Suprapubic skin (tissue), 4 donors: ENCODE results near the gene RPL41. TPM values are rescaled to one million over a fixed set of nuclear protein-coding genes. Genes with fewer than 3 reads are reported as not detected.
A peak's percentile ranks its signal among the peaks of the same experiment; 100 is the strongest.
"Not testable (repeated sequence)": the region's sequence is repeated elsewhere in the genome, so short reads cannot be mapped to it uniquely, and the experiment has no call there.

ENCODE experiments used
- DNase-seq, 2 donors: peaks; one replicate each; pipeline ENCODE4 v3.0.0-alpha.2; 2019; ENCODE audit warnings: low spot score in 2 of 2
- H3K27ac ChIP-seq: fragments of 200-600 bp; sonication (generic); one replicate; pipeline ENCODE4 v1.5.1; 2019
- H3K27me3 ChIP-seq: fragments of 200-600 bp; sonication (generic); one replicate; pipeline ENCODE4 v1.5.1; 2019
- H3K36me3 ChIP-seq: fragments of 200-600 bp; sonication (generic); one replicate; pipeline ENCODE4 v1.5.1; 2019
- H3K4me1 ChIP-seq: fragments of 200-600 bp; sonication (generic); one replicate; pipeline ENCODE4 v1.5.1; 2019
- H3K4me3 ChIP-seq: fragments of 200-600 bp; sonication (generic); one replicate; pipeline ENCODE4 v1.5.1; 2019; ENCODE audit warnings: mild to moderate bottlenecking
- H3K9me3 ChIP-seq: fragments of 200-600 bp; sonication (generic); one replicate; pipeline ENCODE4 v1.5.1; 2019
- EP300 ChIP-seq: sonication (generic); formaldehyde crosslinking; IDR thresholded peaks from one replicate; pipeline ENCODE4 v1.6.1; 2017; ENCODE audit warnings: antibody characterized with exemption
- POLR2A ChIP-seq, 2 donors: fragments of 450-650 bp; IDR thresholded peaks; one replicate each; pipeline ENCODE4 v1.6.1; 2017; ENCODE audit warnings: antibody characterized with exemption in 2 of 2, mild to moderate bottlenecking in 2 of 2, moderate library complexity in 2 of 2
- POLR2AphosphoS5 ChIP-seq, 3 donors: sonication (generic); formaldehyde crosslinking; IDR thresholded peaks; one replicate each; pipeline ENCODE4 v1.6.1; 2017; ENCODE audit warnings: antibody characterized with exemption in 3 of 3
- WGBS: methylation state at CpG from one replicate; pipeline ENCODE4 v1.1.5; 2018; 5-methylcytosine and 5-hydroxymethylcytosine counted together
- total RNA-seq, 4 donors: library from RNA; depleted of rRNA; stranded (reverse); fragments of >200 nt; gene quantifications; one replicate each; pipeline ENCODE4 v1.1.0, GENCODE V29; 2016
- TF ChIP-seq, protein P1 (sequence below), 2 donors: fragments of 200-600 bp in 1 of 2; fragments of 450-650 bp in 1 of 2; sonication (generic) in 1 of 2; IDR thresholded peaks; one replicate each; pipeline ENCODE4 v1.5.1; 2016 to 2019; ENCODE audit warnings: antibody characterized with exemption in 2 of 2, mild to moderate bottlenecking in 1 of 2, moderate library complexity in 1 of 2

RPL41 gene
- total RNA-seq, 4 donors from 2014 or later: 2,523 to 6,346 (median 5,689) TPM

DNA sequence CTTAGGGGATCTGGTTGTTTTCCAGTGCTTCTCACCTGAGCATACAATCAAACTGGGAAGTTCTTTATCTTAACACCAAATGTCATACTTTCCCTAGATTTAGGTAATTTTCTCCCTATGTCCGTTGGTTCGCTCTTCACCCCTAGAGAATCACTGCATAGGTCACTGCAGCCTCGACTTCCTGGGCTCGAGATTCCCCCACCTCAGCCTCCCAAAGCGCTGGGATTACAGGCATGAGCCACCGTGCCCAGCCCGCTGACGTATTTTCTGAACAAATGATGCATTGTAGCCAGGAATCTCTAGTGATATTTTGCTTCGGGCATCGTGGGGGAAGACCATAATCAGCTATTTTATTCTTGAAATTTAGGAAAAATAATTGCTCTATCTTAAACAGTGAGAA lies 1.1 kb upstream of the RPL41 start:
- DNase-seq: no peak
- H3K4me3 ChIP-seq: peak overlapping the region; percentile 88
- peaks cover 34% of the 10 kb centered on the region for H3K36me3 ChIP-seq
- H3K27ac ChIP-seq: peak overlapping the region; percentile 95
- no peak for TF ChIP-seq EP300
- TF ChIP-seq POLR2AphosphoS5 (IDR thresholded peaks at IDR 0.05): no peak
- peaks cover 32% of the 10 kb centered on the region for H3K4me1 ChIP-seq
- H3K9me3 ChIP-seq: no peaks in the 10 kb centered on the region
- WGBS: 34% methylated on average over 10 of the region's 10 CpGs
- no peaks in the 10 kb centered on the region for H3K27me3 ChIP-seq

DNA sequence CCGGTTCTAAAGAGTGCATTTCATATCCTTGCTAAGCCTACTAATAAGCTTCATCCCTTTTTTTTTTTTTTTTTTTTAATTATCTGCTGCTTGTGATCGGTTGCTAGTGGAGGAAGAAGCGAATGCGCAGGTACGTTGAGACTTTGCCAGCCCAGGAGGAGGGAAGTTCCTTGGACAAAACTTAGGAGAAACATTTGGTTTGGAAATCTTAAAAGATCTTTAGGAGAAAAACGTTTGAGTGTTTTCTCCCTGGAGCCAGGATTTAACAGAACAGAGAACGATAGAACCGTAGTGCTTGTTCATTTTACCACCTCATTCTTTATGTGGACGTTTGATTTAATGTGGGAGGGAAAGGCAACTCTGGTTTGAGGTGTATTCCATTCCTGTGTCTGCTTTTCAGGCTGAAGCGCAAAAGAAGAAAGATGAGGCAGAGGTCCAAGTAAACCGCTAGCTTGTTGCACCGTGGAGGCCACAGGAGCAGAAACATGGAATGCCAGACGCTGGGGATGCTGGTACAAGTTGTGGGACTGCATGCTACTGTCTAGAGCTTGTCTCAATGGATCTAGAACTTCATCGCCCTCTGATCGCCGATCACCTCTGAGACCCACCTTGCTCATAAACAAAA lies 761 bp downstream of the RPL41 start:
- Histone ChIP-seq H3K27ac (peak overlapping the region; percentile 95), H3K4me1 (peaks cover 32% of the 10 kb centered on the region), H3K4me3 (peak overlapping the region; percentile 88), H3K36me3 (peaks cover 29% of the 10 kb centered on the region)
- DNase-seq, H3K27me3 ChIP-seq, H3K9me3 ChIP-seq: not testable (repeated sequence)
- WGBS: 2% methylated on average over 13 of the region's 16 CpGs

DNA sequence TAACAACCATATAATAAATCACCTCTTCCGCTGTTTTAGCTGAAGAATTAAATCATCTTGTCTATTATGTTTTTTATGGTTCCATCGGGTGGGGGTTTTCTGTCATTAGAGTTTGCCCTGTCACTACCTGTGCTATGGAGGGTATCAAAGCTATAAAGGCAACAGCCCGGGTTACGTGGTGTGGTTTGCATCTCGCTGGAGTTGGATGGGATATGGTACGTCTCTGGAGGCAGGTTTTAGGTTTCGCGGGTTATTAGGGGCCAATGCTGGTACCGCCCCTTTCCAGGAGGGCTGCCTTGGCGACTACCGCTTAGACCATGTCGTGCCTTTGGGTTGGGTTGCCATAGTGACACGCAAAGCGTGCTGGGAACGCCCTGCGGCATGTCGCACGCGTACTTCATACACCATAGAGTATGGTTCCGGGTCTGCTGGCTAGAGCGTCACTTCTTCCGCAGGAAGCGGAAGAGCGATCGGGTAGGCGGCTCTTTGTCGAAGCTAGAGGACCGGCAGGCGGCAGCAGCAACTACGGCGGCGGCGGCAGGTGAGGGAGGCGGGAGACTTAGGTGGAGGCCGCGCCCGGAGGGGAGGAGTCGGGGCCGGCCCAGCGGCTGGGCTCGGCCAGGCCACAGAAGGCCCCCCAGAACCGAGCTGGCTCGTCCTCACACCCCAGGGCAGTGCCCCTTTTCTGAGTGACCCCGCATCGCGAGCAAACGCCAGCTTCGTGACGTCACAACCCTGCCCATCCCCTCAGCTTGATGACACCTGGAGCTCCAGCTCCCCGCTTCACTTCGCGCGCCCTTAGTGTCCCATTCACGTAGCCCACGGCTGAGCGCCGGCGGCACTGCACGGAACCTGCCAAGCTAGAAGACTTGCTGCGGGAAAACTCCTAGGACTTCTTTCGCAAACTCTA lies 1.6 kb downstream of the RPL41 start, which contains the start of gene ZC3H10:
Gene ZC3H10, plus strand, starts transcription at position 489 of the 910 bp plus-strand sequence. CDS start 2,297 bp downstream, outside the sequence.
- Histone ChIP-seq H3K36me3 (peaks cover 20% of the 10 kb centered on the region), H3K4me1 (peaks cover 32% of the 10 kb centered on the region), H3K27me3 (no peaks in the 10 kb centered on the region), H3K27ac (peak within 1 kb of the TSS; percentile 95), H3K4me3 (peak within 1 kb of the TSS; percentile 88), H3K9me3 (no peaks in the 10 kb centered on the region)
- TF ChIP-seq POLR2A (IDR thresholded peaks at IDR 0.05) (peak in 1 of 2 donors; percentile 63), EP300 (no peak), POLR2AphosphoS5 (IDR thresholded peaks at IDR 0.05) (peak; percentile 80 to 99 (median 93))
- TF ChIP-seq, protein P1, sequence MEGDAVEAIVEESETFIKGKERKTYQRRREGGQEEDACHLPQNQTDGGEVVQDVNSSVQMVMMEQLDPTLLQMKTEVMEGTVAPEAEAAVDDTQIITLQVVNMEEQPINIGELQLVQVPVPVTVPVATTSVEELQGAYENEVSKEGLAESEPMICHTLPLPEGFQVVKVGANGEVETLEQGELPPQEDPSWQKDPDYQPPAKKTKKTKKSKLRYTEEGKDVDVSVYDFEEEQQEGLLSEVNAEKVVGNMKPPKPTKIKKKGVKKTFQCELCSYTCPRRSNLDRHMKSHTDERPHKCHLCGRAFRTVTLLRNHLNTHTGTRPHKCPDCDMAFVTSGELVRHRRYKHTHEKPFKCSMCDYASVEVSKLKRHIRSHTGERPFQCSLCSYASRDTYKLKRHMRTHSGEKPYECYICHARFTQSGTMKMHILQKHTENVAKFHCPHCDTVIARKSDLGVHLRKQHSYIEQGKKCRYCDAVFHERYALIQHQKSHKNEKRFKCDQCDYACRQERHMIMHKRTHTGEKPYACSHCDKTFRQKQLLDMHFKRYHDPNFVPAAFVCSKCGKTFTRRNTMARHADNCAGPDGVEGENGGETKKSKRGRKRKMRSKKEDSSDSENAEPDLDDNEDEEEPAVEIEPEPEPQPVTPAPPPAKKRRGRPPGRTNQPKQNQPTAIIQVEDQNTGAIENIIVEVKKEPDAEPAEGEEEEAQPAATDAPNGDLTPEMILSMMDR (IDR thresholded peaks at IDR 0.05): peak in 1 of 2 donors; percentile 63
- WGBS: 1% methylated on average over 51 of the region's 61 CpGs
- DNase-seq: peak; percentile 99

DNA sequence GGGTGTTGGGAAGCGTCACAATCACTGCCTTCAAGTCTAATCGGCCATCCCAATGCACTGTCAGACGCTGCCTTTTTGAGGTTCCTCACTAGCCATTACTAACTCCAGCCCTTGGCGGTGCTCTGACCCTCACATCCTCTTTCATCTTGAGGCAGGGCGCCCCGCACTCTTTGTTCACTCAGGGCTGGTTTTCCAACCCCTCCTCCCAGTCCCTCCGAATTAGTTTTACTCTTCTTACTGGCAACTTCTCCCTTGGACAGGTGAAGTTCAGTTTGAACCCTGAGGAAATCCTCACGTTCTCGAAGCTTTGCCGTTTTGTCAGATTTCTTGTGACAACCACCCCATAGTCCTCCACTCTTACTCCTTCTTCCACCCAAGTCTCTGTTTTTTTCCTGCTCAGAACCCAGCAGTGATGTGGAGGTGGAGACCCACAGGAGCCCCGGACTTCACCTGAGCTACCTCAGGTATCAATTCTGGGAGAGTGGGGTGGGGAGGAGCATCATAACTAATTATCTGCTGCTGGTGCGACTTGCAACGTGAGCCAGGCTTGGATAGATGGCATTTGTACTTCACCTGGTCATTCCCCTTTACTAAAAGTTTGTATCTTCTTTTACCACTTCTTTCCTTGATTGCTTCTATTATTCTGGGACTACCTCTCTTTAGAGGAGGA lies 2.4 kb downstream of the RPL41 start:
- TF ChIP-seq, protein P1 (IDR thresholded peaks at IDR 0.05): no peak
- TF ChIP-seq POLR2A (IDR thresholded peaks at IDR 0.05) (no peak), EP300 (no peak), POLR2AphosphoS5 (IDR thresholded peaks at IDR 0.05) (no peak)
- DNase-seq: no peak
- 6% methylated on average over 13 of the region's 13 CpGs for WGBS

DNA sequence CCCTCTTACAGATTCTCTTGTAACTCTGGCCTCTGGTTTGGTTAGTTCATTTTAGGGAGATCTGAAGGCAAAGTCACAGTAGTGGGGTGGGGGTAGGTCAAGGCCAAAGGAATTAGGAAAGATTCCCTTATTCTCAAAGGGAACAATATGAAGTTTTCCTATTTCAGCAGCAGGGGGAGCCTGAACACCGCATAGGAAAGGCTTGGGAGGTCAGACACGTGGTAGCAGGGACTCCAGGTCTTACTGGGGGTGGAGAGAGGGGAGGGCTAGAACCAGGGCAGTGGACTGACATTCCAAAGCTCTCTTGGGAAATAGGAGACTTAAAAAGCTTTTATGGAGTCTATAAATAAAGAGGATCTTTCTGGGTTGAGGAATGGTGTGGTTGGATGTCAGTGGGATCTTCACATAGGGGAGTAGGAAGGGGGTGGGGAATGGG lies 2.9 kb downstream of the RPL41 start:
- H3K36me3 ChIP-seq: peaks cover 13% of the 10 kb centered on the region
- TF ChIP-seq, protein P1 (IDR thresholded peaks at IDR 0.05): peak; percentile 67 to 80
- TF ChIP-seq POLR2AphosphoS5 (IDR thresholded peaks at IDR 0.05) (no peak), EP300 (no peak), POLR2A (IDR thresholded peaks at IDR 0.05) (no peak)
- DNase-seq: peak; percentile 80 to 86
- H3K4me3 ChIP-seq: peak overlapping the region; percentile 88
- peaks cover 32% of the 10 kb centered on the region for H3K4me1 ChIP-seq
- H3K27me3 ChIP-seq: no peaks in the 10 kb centered on the region
- H3K27ac ChIP-seq: peak overlapping the region; percentile 42
- WGBS: 0% methylated on average over 2 of the region's 2 CpGs
- no peaks in the 10 kb centered on the region for H3K9me3 ChIP-seq

More for the DNA sequence above, 2.4 kb downstream of the RPL41 start:
- no peaks in the 10 kb centered on the region for H3K27me3 ChIP-seq
- H3K36me3 ChIP-seq: peaks cover 13% of the 10 kb centered on the region
- H3K4me3 ChIP-seq: peak overlapping the region; percentile 88
- peak overlapping the region; percentile 94 for H3K27ac ChIP-seq
- H3K4me1 ChIP-seq: peaks cover 32% of the 10 kb centered on the region
- no peaks in the 10 kb centered on the region for H3K9me3 ChIP-seq
